GM18511 (cell line): Measurements from ENCODE around the gene TAS1R2.
"Not testable (repeated sequence)": the region's sequence is repeated elsewhere in the genome, so short reads cannot be mapped to it uniquely, and the experiment has no call there.

Source experiments
- ATAC-seq: cut with Tn5 transposase; IDR thresholded peaks from one replicate; pipeline ENCODE4 v1.9.1; 2021; ENCODE audit warnings: mild to moderate bottlenecking, moderate library complexity; ENCODE audit not compliant: unreplicated experiment

TAS1R2 gene

DNA sequence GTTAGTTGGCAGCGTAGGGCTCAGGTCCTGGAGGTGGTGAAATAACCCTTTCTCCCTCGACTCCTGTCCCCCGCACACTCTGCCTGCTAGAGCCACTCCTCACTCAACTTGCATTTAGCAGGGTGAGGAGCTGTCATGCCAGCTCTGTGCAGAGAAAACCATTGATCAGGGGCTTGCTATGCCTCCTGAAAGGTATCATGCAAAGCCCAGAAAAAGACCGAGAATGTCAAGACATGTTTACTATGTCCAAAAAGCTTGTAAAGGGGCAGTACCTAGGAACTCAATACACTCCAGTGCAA lies 24.9 kb upstream of the TAS1R2 start:
- ATAC-seq: no peak

DNA sequence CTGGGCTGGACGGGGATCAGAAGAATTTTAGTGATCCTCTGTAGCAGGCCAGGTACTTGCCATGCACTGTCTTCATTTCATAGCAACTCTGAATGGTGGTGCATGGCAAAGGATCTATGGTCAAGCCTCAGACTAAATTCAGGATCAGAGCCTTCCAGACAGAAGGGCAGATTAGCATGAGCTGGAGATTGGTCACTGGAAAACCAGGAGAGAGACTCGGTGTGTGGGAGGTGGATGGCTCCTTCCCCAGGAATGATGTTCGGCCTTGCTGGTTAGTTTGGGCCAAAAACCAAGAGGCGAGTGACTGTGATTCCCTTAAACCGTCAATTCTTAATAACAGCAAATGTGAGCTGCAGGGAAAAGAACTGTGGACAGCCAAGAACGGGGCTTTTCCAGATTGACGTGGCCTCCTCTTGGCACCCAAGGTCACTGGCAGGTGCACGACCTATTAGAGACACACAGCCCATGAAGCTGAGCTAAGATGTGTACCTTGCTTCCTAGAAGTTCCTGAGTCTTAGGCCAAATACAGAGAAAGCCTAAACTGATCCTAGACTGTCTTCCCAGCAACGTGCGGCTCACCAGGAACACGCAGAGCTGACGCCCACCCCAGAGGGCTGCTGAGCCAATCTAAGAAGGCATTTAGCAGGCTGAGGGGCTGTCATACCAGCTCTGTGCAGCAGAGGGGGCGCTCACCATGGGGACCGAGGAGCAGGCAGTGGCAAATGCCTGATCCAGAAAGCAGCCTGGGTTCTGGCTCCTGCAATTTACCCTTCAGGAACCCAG lies 24.4 kb upstream of the TAS1R2 start:
- ATAC-seq: no peak

DNA sequence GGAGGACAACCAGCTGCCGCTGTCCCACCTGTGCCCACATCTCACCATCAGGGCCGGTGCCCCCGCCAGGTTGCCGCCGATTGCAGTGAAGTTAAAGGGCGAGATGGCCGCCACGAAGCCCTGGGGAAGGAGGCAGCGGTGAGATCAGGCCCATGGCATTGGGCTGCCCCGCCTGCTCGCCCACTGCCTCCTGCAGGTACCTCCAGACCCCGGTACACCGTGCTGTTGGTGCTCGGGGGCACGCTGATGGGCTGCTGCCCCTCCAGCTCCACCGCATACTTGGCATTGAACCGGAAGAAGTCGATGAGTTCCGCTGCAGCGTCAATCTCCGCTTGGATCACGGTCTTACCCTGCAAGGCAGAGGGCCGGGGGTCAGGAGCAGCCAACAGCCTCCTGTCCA lies 23.6 kb upstream of the TAS1R2 start:
- no peak for ATAC-seq

DNA sequence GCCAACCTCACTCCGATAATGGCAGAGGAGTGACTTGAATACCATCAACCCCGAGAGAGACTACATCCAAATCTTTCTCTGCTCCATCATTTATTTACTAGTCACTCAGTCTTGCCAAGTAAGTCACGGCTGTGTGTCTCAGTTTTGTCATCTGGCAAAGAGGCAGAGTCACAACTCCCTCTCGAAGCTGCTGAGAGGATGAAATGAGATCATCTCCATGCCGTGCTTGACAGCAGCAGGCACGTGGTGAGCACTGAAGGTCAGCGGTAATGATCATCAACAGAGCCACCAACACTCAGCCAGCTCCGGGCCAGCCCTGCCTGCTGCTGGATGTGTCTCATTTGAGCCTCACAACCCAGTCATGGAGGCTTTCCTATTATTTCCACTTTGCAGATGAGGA lies 23.0 kb upstream of the TAS1R2 start:
- no peak for ATAC-seq

DNA sequence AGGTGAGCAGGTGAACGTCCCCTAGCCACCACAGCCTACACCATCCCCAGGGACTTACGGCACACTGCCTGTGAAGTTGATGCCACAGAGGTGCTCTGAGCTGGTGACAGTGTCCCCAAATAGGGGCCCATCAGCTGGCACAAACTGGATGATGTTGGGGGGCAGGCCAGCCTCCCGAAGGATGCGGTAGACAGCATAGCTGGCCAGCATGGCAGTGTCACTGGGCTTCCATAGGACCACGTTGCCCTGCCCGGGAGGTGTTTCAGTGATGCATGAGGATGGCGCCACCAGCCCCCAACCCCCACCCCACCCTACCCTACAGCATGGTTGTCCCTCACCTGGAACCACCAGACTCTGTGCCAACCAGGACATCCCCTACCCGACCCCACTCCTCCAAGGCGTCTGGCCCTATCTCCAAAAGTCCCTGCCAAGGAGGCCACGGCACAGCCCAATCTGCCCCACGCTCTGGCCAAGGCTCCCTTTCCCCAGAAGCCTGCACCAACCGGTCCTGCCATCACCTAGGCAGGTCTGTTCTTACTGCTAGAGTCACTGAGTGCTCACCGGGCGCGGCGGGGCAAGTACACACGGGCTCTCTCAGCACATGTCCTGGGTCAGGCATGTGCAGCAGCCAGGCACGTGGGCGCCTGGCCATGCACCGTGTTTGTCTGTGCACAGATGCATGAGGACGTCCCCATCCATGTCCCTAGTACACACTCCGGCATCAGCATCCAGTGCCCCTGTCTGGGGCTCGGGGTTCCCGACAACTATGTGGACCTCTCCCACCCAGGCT lies 22.4 kb upstream of the TAS1R2 start:
- no peak for ATAC-seq

DNA sequence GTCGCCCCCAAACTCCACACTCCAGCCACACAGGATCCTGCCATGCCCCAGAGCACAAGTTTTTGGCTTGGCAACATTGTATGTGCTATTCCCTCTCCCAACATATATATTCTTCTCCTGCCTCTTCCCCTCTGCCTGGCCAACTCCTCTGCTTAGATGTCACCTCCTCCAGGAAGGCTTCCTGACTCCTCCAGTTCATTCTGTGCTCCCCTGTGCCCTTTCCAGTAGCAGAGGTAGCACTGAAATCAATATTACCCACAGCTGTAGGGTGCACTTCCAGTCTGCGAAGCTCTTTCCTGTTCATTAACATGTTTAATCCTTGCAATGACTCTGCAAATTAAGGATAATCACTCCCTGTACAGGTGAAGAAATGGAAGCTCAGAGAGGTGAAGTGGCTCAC lies 21.7 kb upstream of the TAS1R2 start:
- ATAC-seq: no peak

DNA sequence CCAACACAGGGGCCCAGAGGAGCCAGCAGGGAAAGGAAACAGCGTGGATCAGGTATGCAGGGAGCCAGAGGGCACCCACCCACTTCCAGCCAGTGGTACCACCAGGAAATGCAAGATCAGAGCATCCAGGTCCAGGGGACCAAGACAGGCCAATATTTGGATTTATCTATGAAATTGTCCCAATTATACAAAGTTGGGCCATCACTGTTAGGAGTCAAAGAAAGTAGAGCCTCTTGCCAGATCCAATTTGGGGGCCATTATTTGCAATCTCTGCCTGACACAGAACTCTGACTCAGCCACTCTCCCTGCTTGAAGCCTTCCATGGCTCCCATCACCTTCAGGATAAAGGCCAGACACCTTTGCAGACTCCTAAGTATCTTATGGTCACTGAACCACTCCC lies 21.1 kb upstream of the TAS1R2 start:
- no peak for ATAC-seq

DNA sequence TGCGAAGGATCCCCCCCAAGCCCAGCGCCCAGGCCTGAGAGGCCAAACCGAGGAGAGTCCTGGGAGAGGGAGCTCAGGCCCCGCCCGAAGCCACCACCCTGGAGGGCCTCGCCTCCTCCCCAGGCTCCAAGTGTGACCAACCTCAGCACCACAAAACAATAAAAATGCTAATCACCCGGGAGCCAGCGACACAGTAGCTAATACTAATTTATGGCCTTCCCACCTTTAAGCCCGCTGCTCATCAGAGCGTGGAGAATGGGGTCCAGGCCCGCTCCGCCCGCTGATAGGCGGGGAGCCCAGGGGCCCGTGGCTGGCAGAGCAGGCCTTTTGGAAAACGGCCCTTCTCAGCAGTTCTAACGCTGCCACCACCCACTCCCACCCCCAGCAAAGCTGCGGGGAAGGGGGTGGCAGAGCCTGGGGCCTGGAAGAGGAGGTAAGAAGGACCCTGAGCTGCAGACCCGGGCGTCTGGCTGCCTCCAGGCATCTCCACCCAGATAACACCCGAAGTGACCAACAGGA lies 20.4 kb upstream of the TAS1R2 start:
- no peak for ATAC-seq

DNA sequence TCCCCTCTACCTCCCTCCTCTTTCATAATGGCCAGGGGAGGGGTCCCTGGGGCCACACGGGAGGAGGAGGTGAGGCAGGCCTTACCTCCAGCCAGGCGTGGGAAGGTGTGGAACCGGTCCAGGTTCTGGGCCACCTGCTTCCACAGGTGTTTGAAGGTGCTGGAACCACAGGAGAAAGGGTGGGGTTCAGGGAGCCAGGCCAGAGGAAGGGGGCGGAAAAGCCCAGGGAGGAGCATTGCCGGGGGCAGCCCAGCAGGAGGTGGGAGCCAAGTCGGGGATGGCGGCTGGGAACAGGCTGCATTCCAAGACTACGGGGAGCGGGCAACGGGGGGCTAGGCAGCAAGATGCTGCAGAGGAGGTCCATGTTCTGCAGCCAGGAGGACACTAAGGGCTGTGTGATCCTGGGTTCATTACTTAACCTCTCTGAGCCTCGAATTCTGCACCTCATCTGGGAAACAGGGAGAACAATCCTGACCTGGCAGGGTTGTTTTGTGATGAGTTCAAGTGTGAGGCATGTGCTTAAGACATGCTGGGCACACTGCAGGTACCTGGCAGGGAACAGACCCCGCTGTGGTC lies 19.8 kb upstream of the TAS1R2 start:
- ATAC-seq: no peak

DNA sequence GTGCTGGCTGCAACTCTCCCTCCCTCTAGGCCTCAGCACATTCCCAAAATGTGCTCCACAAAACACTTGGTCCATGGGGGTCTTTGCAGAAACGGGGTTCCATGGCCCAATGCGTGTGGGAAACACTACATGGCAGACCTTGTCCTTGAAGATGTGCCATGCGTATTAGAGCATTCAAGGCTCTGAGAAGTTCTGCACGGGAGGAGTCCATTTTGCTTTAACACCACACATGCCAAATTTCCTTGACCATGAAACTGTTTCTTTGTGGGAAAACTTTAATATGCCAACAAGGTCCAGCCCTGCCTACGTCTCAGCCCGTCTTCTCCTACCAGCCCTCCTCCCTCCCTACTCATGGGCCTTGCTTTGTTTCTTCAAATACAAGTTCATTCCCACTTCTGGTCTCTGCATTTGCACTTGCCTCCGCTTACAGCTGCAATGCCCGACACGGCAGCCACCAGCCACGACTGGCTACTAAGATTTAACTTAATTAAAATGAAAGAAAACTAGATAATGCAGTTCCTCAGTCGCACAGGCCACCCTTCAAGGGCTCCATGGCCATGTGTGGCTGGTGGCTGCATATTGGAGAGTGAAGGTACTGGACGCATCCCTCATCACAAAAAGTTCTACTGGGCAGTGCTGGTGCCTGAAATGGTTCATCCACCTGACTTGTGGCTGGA lies 19.2 kb upstream of the TAS1R2 start:
- ATAC-seq: no peak

DNA sequence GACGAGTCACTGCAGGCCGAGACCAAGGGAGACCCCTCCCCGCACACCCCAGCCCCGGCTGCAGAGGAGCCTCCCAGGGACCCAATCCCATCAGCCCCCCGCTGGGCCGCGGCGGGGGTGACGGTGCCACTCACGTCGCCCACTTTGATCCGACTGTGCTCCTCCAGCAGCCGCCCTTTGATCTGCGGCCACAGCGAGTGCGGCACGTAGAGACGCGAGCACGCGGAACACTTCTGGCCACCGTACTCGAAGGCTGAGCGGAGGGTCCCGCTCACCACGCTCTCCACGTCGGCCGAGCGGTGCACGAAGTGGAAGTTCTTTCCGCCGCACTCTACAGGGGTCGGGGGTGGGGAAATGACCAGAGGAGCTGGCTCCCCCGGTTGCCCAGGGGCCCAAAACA lies 17.8 kb upstream of the TAS1R2 start:
- ATAC-seq: no peak

DNA sequence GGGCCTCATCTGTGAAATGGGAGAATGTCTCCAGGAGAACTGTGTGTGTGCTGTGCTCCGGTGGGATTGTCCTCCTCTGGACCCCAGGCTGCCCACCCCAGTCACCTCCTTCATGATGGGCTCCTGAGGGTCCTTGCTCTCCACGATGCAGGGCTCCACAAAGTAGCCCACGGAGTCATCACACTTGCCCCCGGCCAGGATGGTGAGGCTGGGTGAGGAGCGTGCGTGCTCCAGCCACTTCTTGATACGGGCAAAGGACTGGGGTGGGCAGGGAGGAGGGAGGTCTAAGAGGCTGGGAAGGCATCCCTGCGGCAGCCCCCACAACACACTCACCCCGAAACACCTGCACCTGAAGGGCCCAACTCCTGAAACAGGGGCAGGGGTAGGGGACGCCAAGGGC lies 16.8 kb upstream of the TAS1R2 start:
- no peak for ATAC-seq

DNA sequence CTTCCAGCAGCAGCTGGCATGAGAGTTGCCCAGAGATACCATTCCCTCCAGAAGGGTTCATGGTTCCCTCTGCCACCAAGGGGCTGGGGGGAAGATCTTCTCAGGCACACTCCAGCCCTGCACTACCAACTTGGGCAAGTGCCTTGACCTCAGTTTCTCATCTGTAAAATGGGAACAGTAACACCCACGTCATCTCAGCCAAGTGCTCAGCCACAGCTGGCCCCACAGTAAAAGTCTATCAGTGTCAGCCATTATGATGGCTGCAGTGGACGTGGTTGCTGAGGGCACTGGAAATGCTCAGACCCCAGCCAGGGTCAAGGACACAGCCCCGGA lies 16.3 kb upstream of the TAS1R2 start:
- ATAC-seq: no peak

DNA sequence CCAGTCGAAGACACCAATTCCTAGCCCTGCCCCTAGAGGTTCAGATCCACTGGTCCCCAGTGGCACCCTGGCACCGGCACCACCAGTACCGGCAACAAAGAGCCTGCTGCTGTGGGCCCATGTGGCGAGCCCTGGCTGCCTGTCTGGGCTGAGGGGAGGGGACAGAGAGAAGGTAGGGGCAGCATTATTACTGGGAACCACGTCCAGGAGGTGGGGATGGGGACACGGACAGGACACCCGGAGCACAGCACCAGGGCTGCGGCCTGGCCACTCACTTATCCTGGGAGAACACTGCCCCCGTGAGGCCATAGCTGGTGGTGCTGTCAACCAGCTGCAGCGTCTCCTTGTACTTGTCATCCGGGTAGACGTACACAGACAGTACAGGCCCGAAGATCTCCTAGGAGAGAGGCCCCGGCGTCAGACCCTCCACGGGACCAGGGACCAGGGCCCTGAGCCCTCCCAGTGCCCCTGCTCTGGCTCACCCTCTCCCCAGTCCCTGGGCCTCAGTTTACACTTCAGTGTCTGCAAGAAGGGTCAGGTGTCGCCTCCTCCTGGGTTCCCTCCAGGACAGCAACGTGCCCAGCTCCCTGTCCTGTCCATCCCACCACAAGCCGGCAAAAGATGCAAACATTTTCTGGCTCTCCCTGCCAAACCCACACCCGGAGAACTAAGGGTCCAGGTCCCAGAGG lies 15.8 kb upstream of the TAS1R2 start:
- no peak for ATAC-seq

DNA sequence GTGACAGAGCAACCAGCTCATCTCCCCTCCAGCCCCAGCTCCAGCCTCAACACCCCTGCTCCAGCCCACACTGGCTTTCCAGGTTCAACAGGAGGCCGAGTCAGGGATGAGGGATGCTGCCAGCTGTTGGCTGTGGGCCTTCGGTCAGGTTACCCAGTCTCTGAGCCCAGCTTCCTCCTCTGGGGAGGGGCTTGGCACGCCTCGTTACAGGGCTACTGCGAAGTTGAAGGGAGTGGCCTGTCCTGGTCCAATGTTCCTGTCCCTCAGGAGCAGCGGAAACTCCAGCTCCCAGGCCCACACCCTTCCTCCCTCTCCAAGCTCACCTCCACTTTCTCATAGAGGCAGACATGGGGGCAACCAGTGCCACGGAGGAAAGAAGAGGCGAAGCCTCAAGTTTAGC lies 15.1 kb upstream of the TAS1R2 start:
- ATAC-seq: no peak

DNA sequence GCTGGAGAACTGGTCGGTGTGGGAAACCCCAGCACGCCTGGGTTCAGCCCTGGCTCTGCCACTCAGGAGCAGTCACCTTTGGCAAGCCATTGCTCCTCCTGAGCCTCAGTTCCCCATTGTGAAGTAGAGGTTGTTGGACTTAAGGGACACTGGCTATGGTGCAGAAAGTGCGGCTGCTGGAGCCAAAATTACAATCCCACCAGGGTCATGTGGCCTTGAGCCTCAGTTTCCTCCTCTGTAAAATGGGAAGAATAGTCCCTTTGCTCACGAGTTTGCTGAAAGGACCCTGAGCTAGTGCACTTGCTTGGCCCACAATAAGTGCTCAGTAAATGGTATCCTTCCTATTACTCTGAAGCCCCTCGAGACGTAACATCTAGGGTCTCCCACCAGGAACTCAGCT lies 14.6 kb upstream of the TAS1R2 start:
- ATAC-seq: no peak

DNA sequence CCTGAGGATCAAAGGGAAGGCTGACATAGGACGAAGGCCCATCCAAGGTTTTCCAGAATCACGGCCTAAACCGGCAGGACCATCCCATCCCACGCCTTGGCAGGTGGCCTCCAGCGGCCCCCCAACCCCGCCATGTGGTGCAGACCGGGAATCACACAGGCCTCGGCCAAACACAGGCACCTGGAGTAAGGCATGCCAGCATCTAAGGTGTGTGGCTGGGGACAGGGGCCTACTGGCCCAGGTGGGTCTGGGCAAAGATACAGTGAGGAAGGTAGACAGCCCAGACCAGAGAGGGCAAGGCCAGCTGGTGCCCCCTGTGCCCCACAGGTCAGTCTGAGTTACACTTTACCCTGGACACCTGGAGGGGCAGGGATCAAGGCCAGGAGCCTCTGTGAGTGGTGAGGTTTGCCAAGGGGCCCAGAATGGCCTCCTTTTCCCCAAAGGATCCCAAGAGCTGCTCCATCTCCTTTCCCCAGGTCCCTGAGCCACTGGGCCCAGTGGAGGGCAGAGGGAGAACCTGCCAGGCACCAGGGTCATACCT lies 12.7 kb upstream of the TAS1R2 start:
- ATAC-seq: no peak

DNA sequence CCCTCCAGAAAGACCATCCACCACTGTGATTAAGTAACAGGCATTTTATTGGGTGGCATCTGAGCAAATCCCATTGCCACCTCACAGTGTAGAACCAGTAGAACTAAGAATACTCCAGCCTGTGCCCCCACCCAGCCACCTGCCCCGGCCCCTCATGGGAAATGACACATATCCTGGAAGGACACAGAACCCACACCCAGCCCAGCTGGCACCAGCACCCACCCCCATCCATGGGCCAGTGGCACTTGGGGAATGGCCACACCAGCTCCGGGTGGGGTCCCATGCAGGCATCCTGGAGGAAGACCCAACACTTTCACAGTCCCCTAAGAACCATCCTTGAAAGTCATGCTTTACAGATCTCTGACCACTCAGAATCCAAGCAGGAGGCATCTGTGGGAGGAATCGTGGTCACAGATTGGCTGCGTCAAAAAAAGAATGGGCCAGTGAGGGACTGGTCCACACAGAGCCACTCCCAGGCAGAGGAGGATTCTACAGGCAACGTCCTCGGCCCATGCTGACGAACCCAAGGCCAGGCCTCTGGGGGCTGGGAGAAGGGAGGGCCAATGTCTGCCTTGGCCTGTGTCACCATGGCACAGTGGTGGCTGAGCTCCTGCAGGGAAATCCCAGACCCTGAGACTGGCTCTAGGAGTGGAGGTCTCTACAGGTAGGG lies 12.1 kb upstream of the TAS1R2 start:
- ATAC-seq: no peak

DNA sequence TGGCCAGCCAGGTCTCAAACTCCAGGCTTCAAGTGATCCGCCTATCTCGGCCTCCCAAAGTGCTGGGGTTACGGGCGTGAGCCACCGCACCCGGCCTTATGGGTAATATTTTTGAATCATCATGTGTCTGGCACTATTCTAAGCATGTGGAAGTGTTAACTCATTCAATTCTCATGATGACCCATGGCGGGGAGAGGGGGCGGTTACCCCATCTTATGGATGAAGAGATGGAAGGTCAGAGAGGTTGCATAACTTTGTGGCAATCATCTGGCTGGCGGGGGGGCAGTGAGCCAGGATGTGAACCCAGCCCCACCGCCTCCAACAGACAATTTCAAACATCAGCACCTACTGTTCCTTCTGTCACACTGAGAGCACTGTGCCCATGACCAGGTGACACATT lies 11.5 kb upstream of the TAS1R2 start:
- no peak for ATAC-seq

DNA sequence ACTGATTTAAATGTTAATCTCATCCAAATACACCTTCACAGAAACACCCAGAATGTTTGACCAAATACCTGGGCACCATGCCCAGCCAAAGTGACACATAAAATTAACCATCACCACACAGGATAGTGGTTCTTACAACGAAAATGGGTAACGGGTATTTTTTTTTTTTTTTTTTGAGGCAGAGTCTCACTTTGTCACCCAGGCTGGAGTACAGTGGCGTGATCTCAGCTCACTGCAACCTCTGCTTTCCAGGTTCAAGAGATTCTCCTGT lies 11.1 kb upstream of the TAS1R2 start:
- ATAC-seq: not testable (repeated sequence)
